Esophagus muscularis mucosa (tissue), 3 donors: ENCODE data around the gene FAT1.

ENCODE experiments used
- EP300 ChIP-seq: sonication (generic); formaldehyde crosslinking; IDR thresholded peaks from one replicate; pipeline ENCODE4 v1.6.1; 2017; ENCODE audit warnings: antibody characterized with exemption
- TF ChIP-seq, protein P1 (sequence below), 3 experiments: fragments of 200-600 bp in 2 of 3; fragments of 450-650 bp in 1 of 3; sonication (generic) in 2 of 3; IDR thresholded peaks; one replicate each; pipeline ENCODE4 v1.5.1; 2017 to 2019; ENCODE audit warnings: antibody characterized with exemption in 3 of 3, mild to moderate bottlenecking in 2 of 3, moderate library complexity in 1 of 3

DNA sequence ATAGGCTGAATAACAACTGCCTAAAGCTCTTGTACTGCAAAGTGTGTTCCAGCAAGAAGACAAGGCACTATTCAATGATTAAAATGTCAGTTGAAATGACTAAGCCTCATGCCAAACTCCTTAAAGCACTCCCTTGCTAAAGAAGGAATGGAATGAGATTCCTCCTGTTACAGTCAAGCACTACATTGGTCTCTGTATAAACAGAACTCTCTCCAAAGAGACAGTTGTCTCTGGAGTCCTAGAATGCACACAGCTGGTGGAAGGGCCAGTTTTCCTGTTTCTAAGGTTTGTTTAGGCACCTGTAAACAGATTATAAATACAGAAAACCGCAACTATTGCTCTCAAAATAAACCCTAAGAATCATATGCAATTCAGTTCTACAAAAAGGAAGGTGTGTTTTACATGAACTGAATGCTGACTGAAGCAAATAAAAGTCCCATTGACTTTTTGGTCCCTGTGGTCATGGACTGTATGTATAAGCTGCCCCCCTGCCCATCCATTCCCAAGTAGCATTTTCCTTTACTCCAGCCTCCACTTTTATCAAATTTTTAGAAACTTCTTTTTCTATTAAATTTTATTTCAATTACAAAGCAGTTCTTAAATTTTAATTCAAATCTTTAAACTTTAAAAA, 47.0 kb downstream of the FAT1 start:
- TF ChIP-seq, protein P1, sequence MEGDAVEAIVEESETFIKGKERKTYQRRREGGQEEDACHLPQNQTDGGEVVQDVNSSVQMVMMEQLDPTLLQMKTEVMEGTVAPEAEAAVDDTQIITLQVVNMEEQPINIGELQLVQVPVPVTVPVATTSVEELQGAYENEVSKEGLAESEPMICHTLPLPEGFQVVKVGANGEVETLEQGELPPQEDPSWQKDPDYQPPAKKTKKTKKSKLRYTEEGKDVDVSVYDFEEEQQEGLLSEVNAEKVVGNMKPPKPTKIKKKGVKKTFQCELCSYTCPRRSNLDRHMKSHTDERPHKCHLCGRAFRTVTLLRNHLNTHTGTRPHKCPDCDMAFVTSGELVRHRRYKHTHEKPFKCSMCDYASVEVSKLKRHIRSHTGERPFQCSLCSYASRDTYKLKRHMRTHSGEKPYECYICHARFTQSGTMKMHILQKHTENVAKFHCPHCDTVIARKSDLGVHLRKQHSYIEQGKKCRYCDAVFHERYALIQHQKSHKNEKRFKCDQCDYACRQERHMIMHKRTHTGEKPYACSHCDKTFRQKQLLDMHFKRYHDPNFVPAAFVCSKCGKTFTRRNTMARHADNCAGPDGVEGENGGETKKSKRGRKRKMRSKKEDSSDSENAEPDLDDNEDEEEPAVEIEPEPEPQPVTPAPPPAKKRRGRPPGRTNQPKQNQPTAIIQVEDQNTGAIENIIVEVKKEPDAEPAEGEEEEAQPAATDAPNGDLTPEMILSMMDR (IDR thresholded peaks at IDR 0.05): no peak
- no peak for TF ChIP-seq EP300
